Measurements from ENCODE around the gene SUPT6H. TPM values are rescaled to one million over a fixed set of nuclear protein-coding genes. Genes with fewer than 3 reads are reported as not detected.

SUPT6H gene
- total RNA-seq, 3 donors from 2014 or later (not counting 1 experiment from before 2014, with no cell fraction given) = 170 to 184 (median 177) TPM

- H3K9me3 ChIP-seq (ENCODE audit: control insufficient read depth, insufficient read depth, low read length) = no peaks in the 10 kb centered on the region
- H3K36me3 Mint-ChIP-seq = no peaks in the 10 kb centered on the region
- ATAC-seq (peak; percentile 76 to 90 (median 77)), DNase-seq (peak; percentile 97 to 98)
- H3K4me3 Mint-ChIP-seq = peak within 1 kb of the TSS; percentile 96
- no peaks in the 10 kb centered on the region for H3K9me3 Mint-ChIP-seq
- H3K27ac Mint-ChIP-seq = peak within 1 kb of the TSS; percentile 96
- intact Hi-C loops (cut with micrococcal nuclease) = loop anchor here (1.0 to 5.0 kb wide), 4 partner anchors 9 to 564 kb away; partner anchors contain the start of genes FLOT2, NUFIP2 and RPL23A
- peak within 1 kb of the TSS; percentile 94 for H3K4me3 ChIP-seq (ENCODE audit: low read length)
- H3K27ac ChIP-seq (ENCODE audit: low read length) = peak within 1 kb of the TSS; percentile 99
- H3K4me1 Mint-ChIP-seq = peaks cover 33 to 41% of the 10 kb centered on the region in 2 donors
- H3K27me3 ChIP-seq (ENCODE audit: control insufficient read depth, insufficient read depth, low read length) = no peaks in the 10 kb centered on the region
- TF ChIP-seq, protein P1, sequence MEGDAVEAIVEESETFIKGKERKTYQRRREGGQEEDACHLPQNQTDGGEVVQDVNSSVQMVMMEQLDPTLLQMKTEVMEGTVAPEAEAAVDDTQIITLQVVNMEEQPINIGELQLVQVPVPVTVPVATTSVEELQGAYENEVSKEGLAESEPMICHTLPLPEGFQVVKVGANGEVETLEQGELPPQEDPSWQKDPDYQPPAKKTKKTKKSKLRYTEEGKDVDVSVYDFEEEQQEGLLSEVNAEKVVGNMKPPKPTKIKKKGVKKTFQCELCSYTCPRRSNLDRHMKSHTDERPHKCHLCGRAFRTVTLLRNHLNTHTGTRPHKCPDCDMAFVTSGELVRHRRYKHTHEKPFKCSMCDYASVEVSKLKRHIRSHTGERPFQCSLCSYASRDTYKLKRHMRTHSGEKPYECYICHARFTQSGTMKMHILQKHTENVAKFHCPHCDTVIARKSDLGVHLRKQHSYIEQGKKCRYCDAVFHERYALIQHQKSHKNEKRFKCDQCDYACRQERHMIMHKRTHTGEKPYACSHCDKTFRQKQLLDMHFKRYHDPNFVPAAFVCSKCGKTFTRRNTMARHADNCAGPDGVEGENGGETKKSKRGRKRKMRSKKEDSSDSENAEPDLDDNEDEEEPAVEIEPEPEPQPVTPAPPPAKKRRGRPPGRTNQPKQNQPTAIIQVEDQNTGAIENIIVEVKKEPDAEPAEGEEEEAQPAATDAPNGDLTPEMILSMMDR (IDR thresholded peaks at IDR 0.05) = no peak
- no peaks in the 10 kb centered on the region for H3K27me3 Mint-ChIP-seq (ENCODE audit: low read depth in 2 of 2)
- H3K36me3 ChIP-seq (ENCODE audit: control insufficient read depth, insufficient read depth, low read length) = peaks cover 14% of the 10 kb centered on the region
- peaks cover 39% of the 10 kb centered on the region for H3K4me1 ChIP-seq (ENCODE audit: control insufficient read depth, insufficient read depth, low read length)
- WGBS (ENCODE audit: insufficient coverage) = under 1% methylated on average over 63 of the region's 64 CpGs
Measured at GRCh38 chr17:28728364-28729200, 66.6 kb downstream of the SUPT6H start, which contains the start of gene NEK8. Gene NEK8, plus strand, starts transcription at chr17:28728788. Its CDS starts 26 bp downstream, at chr17:28728814.

GRCh38 chr17:28729950-28730330 is 67.9 kb downstream of the SUPT6H start:
- H3K27ac Mint-ChIP-seq = no peak overlapping the region
- H3K27ac ChIP-seq (ENCODE audit: low read length) = no peak overlapping the region
- no peaks in the 10 kb centered on the region for H3K9me3 Mint-ChIP-seq
- H3K27me3 ChIP-seq (ENCODE audit: control insufficient read depth, insufficient read depth, low read length) = no peaks in the 10 kb centered on the region
- peaks cover 27 to 33% of the 10 kb centered on the region in 2 donors for H3K4me1 Mint-ChIP-seq
- H3K36me3 ChIP-seq (ENCODE audit: control insufficient read depth, insufficient read depth, low read length) = peaks cover 2% of the 10 kb centered on the region
- H3K36me3 Mint-ChIP-seq = no peaks in the 10 kb centered on the region
- H3K27me3 Mint-ChIP-seq (ENCODE audit: low read depth in 2 of 2) = no peaks in the 10 kb centered on the region
- TF ChIP-seq, protein P1 (IDR thresholded peaks at IDR 0.05) = no peak
- no peak overlapping the region for H3K4me3 Mint-ChIP-seq
- intact Hi-C loops (cut with micrococcal nuclease) = loop anchor here (5.0 kb wide), 3 partner anchors 32 to 562 kb away; partner anchors contain the start of genes FLOT2 and NUFIP2
- no peak overlapping the region for H3K4me3 ChIP-seq (ENCODE audit: low read length)
- H3K4me1 ChIP-seq (ENCODE audit: control insufficient read depth, insufficient read depth, low read length) = peaks cover 39% of the 10 kb centered on the region
- H3K9me3 ChIP-seq (ENCODE audit: control insufficient read depth, insufficient read depth, low read length) = no peaks in the 10 kb centered on the region
- DNase-seq = no peak
- 87% methylated on average over 11 of the region's 11 CpGs for WGBS (ENCODE audit: insufficient coverage)
- no peak for ATAC-seq

GRCh38 chr17:28733346-28733745 is 71.3 kb downstream of the SUPT6H start:
- WGBS (ENCODE audit: insufficient coverage) = 86% methylated on average over 1 of the region's 1 CpG
- no peaks in the 10 kb centered on the region for H3K36me3 Mint-ChIP-seq
- no peaks in the 10 kb centered on the region for H3K27me3 Mint-ChIP-seq (ENCODE audit: low read depth in 2 of 2)
- no peak for ATAC-seq
- Histone ChIP-seq H3K4me3 (ENCODE audit: low read length) (no peak overlapping the region), H3K9me3 (ENCODE audit: control insufficient read depth, insufficient read depth, low read length) (no peaks in the 10 kb centered on the region), H3K36me3 (ENCODE audit: control insufficient read depth, insufficient read depth, low read length) (no peaks in the 10 kb centered on the region), H3K27me3 (ENCODE audit: control insufficient read depth, insufficient read depth, low read length) (no peaks in the 10 kb centered on the region), H3K4me1 (ENCODE audit: control insufficient read depth, insufficient read depth, low read length) (peaks cover 23% of the 10 kb centered on the region), H3K27ac (ENCODE audit: low read length) (no peak overlapping the region)
- peaks cover 5 to 8% of the 10 kb centered on the region in 2 donors for H3K4me1 Mint-ChIP-seq
- no peaks in the 10 kb centered on the region for H3K9me3 Mint-ChIP-seq
- no peak overlapping the region for H3K27ac Mint-ChIP-seq
- DNase-seq = no peak
- TF ChIP-seq, protein P1 (IDR thresholded peaks at IDR 0.05) = no peak
- intact Hi-C loops (cut with micrococcal nuclease) = no loop called here
- no peak overlapping the region for H3K4me3 Mint-ChIP-seq

Measured in natural killer cell (primary cell).